PFSK-1 (cell line): ENCODE results near the gene EGF.

ENCODE experiments used
- FOXP2 ChIP-seq: optimal IDR thresholded peaks from 2 replicates; pipeline ENCODE3; 2011; ENCODE audit warnings: borderline replicate concordance, control low read depth, inconsistent platforms; ENCODE audit not compliant: insufficient read depth; ENCODE audit errors: extremely low read length, extremely low read depth
- POLR2AphosphoS5 ChIP-seq: IDR thresholded peaks from 2 replicates; pipeline ENCODE4 v1.6.1; 2012; ENCODE audit warnings: low read depth, mild to moderate bottlenecking, control low read depth, low read length, moderate library complexity
- REST ChIP-seq, 2 experiments: IDR thresholded peaks; 2 replicates each; pipeline versions ENCODE4 v1.6.1 to v1.8.0; 2011 to 2012; ENCODE audit warnings: low read depth in 2 of 2, low read length in 2 of 2, control low read depth in 1 of 2, inconsistent platforms in 1 of 2, mild to moderate bottlenecking in 1 of 2, moderate library complexity in 1 of 2; ENCODE audit not compliant: insufficient read depth in 1 of 2
- SIN3A ChIP-seq: IDR thresholded peaks from 2 replicates; pipeline ENCODE4 v1.6.1; 2012; ENCODE audit warnings: mild to moderate bottlenecking, low read length, moderate library complexity, borderline replicate concordance; ENCODE audit not compliant: insufficient read depth
- TAF1 ChIP-seq: IDR thresholded peaks from 2 replicates; pipeline ENCODE4 v1.6.1; 2012; ENCODE audit warnings: low read length, control low read depth, borderline replicate concordance; ENCODE audit not compliant: insufficient read depth

Gene EGF

DNA sequence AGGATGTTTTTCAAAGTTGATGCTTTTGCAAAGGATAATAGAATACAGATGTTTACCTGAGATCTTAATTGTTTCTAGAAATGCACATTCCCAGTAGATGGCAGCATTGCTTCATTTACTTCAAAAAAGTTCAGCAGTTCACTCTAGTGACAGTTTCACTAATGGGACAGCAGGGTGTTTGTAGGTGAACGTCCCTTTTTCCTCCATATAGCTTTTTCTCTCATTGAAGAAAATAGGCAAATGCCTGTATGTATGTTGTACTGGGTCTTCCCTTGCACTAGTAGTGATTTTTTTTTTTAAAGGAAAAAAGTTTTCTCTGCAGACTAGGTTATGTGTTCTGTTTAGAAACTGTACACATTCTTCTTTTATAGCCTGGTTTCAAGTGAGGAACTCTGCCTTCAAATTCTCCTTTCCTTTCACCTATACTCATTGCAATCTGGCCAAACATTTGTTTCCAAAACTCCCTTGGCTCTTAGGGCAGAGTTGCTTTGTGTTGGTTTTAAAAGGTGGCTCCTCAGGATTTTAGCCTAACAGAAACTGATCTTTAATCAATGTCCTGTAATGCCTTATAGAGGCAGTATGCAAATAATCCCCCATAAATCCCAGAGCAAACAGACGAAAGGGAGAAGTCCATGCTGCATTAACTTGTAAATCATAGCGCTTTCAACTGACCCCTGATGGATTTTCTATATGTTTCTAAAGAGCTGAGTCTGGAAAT, 86.3 kb downstream of the EGF start:
- TF ChIP-seq REST (IDR thresholded peaks at IDR 0.05; ENCODE audit: insufficient read depth in 1 of 2, low read depth in 2 of 2, low read length in 2 of 2) (no peak), POLR2AphosphoS5 (no peak), FOXP2 (no peak), SIN3A (no peak), TAF1 (no peak)

GRCh38 chr4:109999585-109999912, 86.9 kb downstream of the EGF start:
- TF ChIP-seq FOXP2 (no peak), TAF1 (no peak), REST (IDR thresholded peaks at IDR 0.05; ENCODE audit: insufficient read depth in 1 of 2, low read depth in 2 of 2, low read length in 2 of 2) (no peak), POLR2AphosphoS5 (no peak), SIN3A (no peak)

GRCh38 chr4:110002326-110002725, 89.6 kb downstream of the EGF start:
- TF ChIP-seq FOXP2: no peak
- no peak for TF ChIP-seq TAF1
- no peak for TF ChIP-seq SIN3A
- TF ChIP-seq REST (IDR thresholded peaks at IDR 0.05; ENCODE audit: insufficient read depth in 1 of 2, low read depth in 2 of 2, low read length in 2 of 2): no peak
- TF ChIP-seq POLR2AphosphoS5: no peak

GRCh38 chr4:110003401-110004187, 90.9 kb downstream of the EGF start:
- TF ChIP-seq POLR2AphosphoS5 (no peak), FOXP2 (no peak), TAF1 (no peak), REST (IDR thresholded peaks at IDR 0.05; ENCODE audit: insufficient read depth in 1 of 2, low read depth in 2 of 2, low read length in 2 of 2) (no peak), SIN3A (no peak)
